Measurements from ENCODE around the gene NEK1. TPM values are rescaled to one million over a fixed set of nuclear protein-coding genes. Genes with fewer than 3 reads are reported as not detected.

The NEK1 gene
- polyA plus RNA-seq, 4 donors, result 2.7 to 8.1 (median 3.6) TPM

DNA sequence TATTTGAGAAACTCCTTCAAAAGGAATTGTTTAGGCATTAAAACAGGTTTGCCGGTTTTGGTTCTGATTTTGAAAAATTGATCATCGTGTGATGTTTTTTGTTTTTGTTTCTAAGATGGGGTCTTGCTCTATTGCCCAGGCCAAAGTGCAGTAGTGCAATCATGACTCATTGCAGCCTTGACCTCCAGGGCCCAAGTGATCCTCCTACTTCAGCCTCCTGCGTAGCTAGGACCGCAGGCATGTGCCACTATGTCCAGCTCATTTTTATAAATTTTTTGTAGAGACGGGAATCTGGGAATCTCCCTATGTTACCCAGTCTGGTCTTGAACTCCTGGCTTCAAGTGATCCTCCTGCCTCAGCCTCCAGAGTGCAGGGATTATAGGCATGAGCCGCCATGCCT is 43.0 kb upstream of the NEK1 start:
- peaks cover 0 to 8% (median 2%) of the 10 kb centered on the region in 3 donors for H3K36me3 ChIP-seq (ENCODE audit: control insufficient read depth in 3 of 3, insufficient read depth in 2 of 3, low read depth in 1 of 3, low read length in 3 of 3)
- H3K9me3 ChIP-seq (ENCODE audit: control insufficient read depth in 2 of 2, insufficient read depth in 1 of 2, low read depth in 1 of 2, low read length in 1 of 2), result no peaks in the 10 kb centered on the region
- DNase-seq, result no peak
- FAIRE-seq, result no peak
- H3K27ac ChIP-seq (ENCODE audit: low read depth in 1 of 3, low read length in 2 of 3), result no peak overlapping the region
- peaks cover 0 to 19% (median 3%) of the 10 kb centered on the region in 3 donors for H3K4me1 ChIP-seq (ENCODE audit: control insufficient read depth in 3 of 3, insufficient read depth in 2 of 3, low read depth in 1 of 3, low read length in 2 of 3)
- H3K27me3 ChIP-seq (ENCODE audit: control insufficient read depth in 3 of 3, insufficient read depth in 3 of 3, low read length in 3 of 3), result no peaks in the 10 kb centered on the region
- 92 to 97% (median 96%) methylated on average over 6 of the region's 6 CpGs for WGBS, 3 donors
- no peak overlapping the region for H3K4me3 ChIP-seq (ENCODE audit: low read depth in 1 of 3, low read length in 3 of 3)

DNA sequence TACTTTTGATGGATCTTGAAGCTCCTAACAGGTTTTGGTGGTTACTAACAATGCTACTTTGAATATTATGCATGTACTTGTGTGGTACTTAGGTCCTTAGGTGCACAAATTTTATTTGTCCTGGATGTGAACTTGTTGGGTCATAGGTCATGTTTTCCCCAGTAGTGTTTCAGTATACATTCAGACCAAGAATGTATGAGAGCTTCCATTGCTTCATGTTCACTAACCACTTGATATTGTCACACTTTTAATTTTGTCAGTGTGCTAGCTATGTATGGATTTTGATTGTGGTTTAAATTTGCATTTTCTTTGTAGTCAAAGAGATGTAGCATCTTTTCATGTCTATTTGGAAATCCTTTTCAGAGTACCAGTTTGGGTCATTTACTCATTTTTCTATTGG is 40.2 kb upstream of the NEK1 start:
- Histone ChIP-seq H3K27ac (ENCODE audit: low read depth in 1 of 3, low read length in 2 of 3) (no peak overlapping the region), H3K36me3 (ENCODE audit: control insufficient read depth in 3 of 3, insufficient read depth in 2 of 3, low read depth in 1 of 3, low read length in 3 of 3) (peaks cover 0 to 8% (median 2%) of the 10 kb centered on the region in 3 donors), H3K9me3 (ENCODE audit: control insufficient read depth in 2 of 2, insufficient read depth in 1 of 2, low read depth in 1 of 2, low read length in 1 of 2) (no peaks in the 10 kb centered on the region), H3K4me3 (ENCODE audit: low read depth in 1 of 3, low read length in 3 of 3) (no peak overlapping the region), H3K27me3 (ENCODE audit: control insufficient read depth in 3 of 3, insufficient read depth in 3 of 3, low read length in 3 of 3) (no peaks in the 10 kb centered on the region), H3K4me1 (ENCODE audit: control insufficient read depth in 3 of 3, insufficient read depth in 2 of 3, low read depth in 1 of 3, low read length in 2 of 3) (peaks cover 3 to 7% (median 3%) of the 10 kb centered on the region in 3 donors)
- FAIRE-seq (no peak), DNase-seq (no peak)

- H3K36me3 ChIP-seq (ENCODE audit: control insufficient read depth in 3 of 3, insufficient read depth in 2 of 3, low read depth in 1 of 3, low read length in 3 of 3), result peaks cover 0 to 6% (median 0%) of the 10 kb centered on the region in 3 donors
- H3K27ac ChIP-seq (ENCODE audit: low read depth in 1 of 3, low read length in 2 of 3), result no peak overlapping the region
- H3K4me3 ChIP-seq (ENCODE audit: low read depth in 1 of 3, low read length in 3 of 3), result no peak overlapping the region
- WGBS, 3 donors, result 18 to 51% (median 36%) methylated on average over 3 of the region's 3 CpGs
- DNase-seq, result peak in 1 of 2 donors; percentile 16
- peak; percentile 23 for FAIRE-seq
- no peaks in the 10 kb centered on the region for H3K9me3 ChIP-seq (ENCODE audit: control insufficient read depth in 2 of 2, insufficient read depth in 1 of 2, low read depth in 1 of 2, low read length in 1 of 2)
- no peaks in the 10 kb centered on the region for H3K27me3 ChIP-seq (ENCODE audit: control insufficient read depth in 3 of 3, insufficient read depth in 3 of 3, low read length in 3 of 3)
- H3K4me1 ChIP-seq (ENCODE audit: control insufficient read depth in 3 of 3, insufficient read depth in 2 of 3, low read depth in 1 of 3, low read length in 2 of 3), result peaks cover 0 to 4% (median 3%) of the 10 kb centered on the region in 3 donors
These were observed 38.0 kb upstream of the NEK1 start for GRCh38 chr4:169650227-169650936.

DNA sequence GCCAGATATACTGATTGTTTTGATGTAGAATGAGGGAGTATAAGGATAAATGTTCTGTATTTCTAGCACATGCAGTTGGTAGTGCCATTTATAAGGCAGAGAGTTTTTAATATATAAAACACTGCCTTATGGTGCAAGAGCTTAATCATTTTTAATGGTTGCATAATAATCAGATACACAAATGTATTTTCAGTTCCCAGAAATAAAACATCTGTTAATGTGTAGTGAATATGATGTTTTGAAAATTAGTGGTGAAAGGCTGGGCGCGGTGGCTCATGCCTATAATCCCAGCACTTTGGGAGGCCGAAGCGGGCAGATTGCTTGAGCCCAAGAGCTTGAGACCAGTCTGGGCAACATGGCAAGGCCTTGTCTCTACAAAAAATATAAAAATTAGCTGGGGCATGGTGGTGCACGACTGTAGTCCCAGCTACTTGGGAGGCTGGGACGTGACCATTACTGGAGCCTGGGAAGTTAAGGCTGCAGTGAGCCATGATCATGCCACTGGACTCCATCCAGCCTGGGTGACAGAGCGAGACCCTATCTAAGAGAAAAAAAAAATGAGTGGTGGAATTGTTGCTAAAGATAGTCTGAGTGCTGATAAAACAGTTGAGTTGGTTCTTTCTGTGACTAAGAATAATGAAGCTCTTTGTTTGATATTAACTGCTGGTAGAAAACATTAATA is 37.3 kb upstream of the NEK1 start:
- no peak overlapping the region for H3K4me3 ChIP-seq (ENCODE audit: low read depth in 1 of 3, low read length in 3 of 3)
- WGBS, 3 donors, result 54 to 81% (median 65%) methylated on average over 7 of the region's 7 CpGs
- H3K27me3 ChIP-seq (ENCODE audit: control insufficient read depth in 3 of 3, insufficient read depth in 3 of 3, low read length in 3 of 3), result no peaks in the 10 kb centered on the region
- H3K27ac ChIP-seq (ENCODE audit: low read depth in 1 of 3, low read length in 2 of 3), result peak overlapping the region in 1 of 3 donors; percentile 49
- DNase-seq (no peak), FAIRE-seq (no peak)
- H3K4me1 ChIP-seq (ENCODE audit: control insufficient read depth in 3 of 3, insufficient read depth in 2 of 3, low read depth in 1 of 3, low read length in 2 of 3), result peaks cover 0 to 4% (median 3%) of the 10 kb centered on the region in 3 donors
- no peaks in the 10 kb centered on the region for H3K9me3 ChIP-seq (ENCODE audit: control insufficient read depth in 2 of 2, insufficient read depth in 1 of 2, low read depth in 1 of 2, low read length in 1 of 2)
- peaks cover 0 to 6% (median 1%) of the 10 kb centered on the region in 3 donors for H3K36me3 ChIP-seq (ENCODE audit: control insufficient read depth in 3 of 3, insufficient read depth in 2 of 3, low read depth in 1 of 3, low read length in 3 of 3)

DNA sequence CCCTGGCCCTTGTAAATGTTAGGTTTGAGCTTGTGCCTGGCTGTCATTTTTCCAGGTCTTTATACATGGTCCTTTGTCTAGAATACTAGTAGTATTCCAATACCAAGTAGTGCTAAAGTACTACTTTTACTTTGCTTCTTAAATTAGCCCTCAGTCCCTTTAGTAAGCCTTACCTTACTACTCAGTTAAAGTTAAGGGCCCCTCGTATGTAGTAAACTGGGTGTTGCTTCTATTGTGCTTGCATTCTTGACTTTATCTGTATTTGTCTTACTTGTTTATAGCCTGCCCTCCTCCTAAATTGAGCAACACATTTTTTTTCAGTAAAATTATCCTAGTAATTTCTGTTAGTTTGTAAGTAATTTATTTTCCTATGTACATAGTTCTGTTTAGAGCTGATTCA is 33.2 kb upstream of the NEK1 start:
- Histone ChIP-seq H3K36me3 (ENCODE audit: control insufficient read depth in 3 of 3, insufficient read depth in 2 of 3, low read depth in 1 of 3, low read length in 3 of 3) (peaks cover 0 to 15% (median 3%) of the 10 kb centered on the region in 3 donors), H3K9me3 (ENCODE audit: control insufficient read depth in 2 of 2, insufficient read depth in 1 of 2, low read depth in 1 of 2, low read length in 1 of 2) (no peaks in the 10 kb centered on the region), H3K4me1 (ENCODE audit: control insufficient read depth in 3 of 3, insufficient read depth in 2 of 3, low read depth in 1 of 3, low read length in 2 of 3) (peaks cover 0 to 4% (median 3%) of the 10 kb centered on the region in 3 donors), H3K27me3 (ENCODE audit: control insufficient read depth in 3 of 3, insufficient read depth in 3 of 3, low read length in 3 of 3) (no peaks in the 10 kb centered on the region), H3K27ac (ENCODE audit: low read depth in 1 of 3, low read length in 2 of 3) (no peak overlapping the region), H3K4me3 (ENCODE audit: low read depth in 1 of 3, low read length in 3 of 3) (no peak overlapping the region)
- no peak for FAIRE-seq
- DNase-seq, result no peak
- WGBS, 3 donors, result 72 to 84% (median 74%) methylated on average over 1 of the region's 1 CpG

- 89 to 93% (median 90%) methylated on average over 7 of the region's 7 CpGs for WGBS, 3 donors
- no peak overlapping the region for H3K4me3 ChIP-seq (ENCODE audit: low read depth in 1 of 3, low read length in 3 of 3)
- peaks cover 0 to 15% (median 3%) of the 10 kb centered on the region in 3 donors for H3K36me3 ChIP-seq (ENCODE audit: control insufficient read depth in 3 of 3, insufficient read depth in 2 of 3, low read depth in 1 of 3, low read length in 3 of 3)
- no peaks in the 10 kb centered on the region for H3K9me3 ChIP-seq (ENCODE audit: control insufficient read depth in 2 of 2, insufficient read depth in 1 of 2, low read depth in 1 of 2, low read length in 1 of 2)
- no peak overlapping the region for H3K27ac ChIP-seq (ENCODE audit: low read depth in 1 of 3, low read length in 2 of 3)
- FAIRE-seq (no peak), DNase-seq (no peak)
- H3K4me1 ChIP-seq (ENCODE audit: control insufficient read depth in 3 of 3, insufficient read depth in 2 of 3, low read depth in 1 of 3, low read length in 2 of 3), result peaks cover 0 to 2% (median 2%) of the 10 kb centered on the region in 3 donors
- H3K27me3 ChIP-seq (ENCODE audit: control insufficient read depth in 3 of 3, insufficient read depth in 3 of 3, low read length in 3 of 3), result no peaks in the 10 kb centered on the region
These were observed 32.4 kb upstream of the NEK1 start for GRCh38 chr4:169644802-169645201.

- H3K36me3 ChIP-seq (ENCODE audit: control insufficient read depth in 3 of 3, insufficient read depth in 2 of 3, low read depth in 1 of 3, low read length in 3 of 3), result peaks cover 0 to 17% (median 5%) of the 10 kb centered on the region in 3 donors
- H3K4me3 ChIP-seq (ENCODE audit: low read depth in 1 of 3, low read length in 3 of 3), result no peak overlapping the region
- no peak for FAIRE-seq
- DNase-seq, result no peak
- no peak overlapping the region for H3K27ac ChIP-seq (ENCODE audit: low read depth in 1 of 3, low read length in 2 of 3)
- H3K9me3 ChIP-seq (ENCODE audit: control insufficient read depth in 2 of 2, insufficient read depth in 1 of 2, low read depth in 1 of 2, low read length in 1 of 2), result no peaks in the 10 kb centered on the region
- no peaks in the 10 kb centered on the region for H3K4me1 ChIP-seq (ENCODE audit: control insufficient read depth in 3 of 3, insufficient read depth in 2 of 3, low read depth in 1 of 3, low read length in 2 of 3)
- no peaks in the 10 kb centered on the region for H3K27me3 ChIP-seq (ENCODE audit: control insufficient read depth in 3 of 3, insufficient read depth in 3 of 3, low read length in 3 of 3)
These were observed 28.0 kb upstream of the NEK1 start for GRCh38 chr4:169640261-169640870.

- peak; percentile 75 for FAIRE-seq
- H3K4me1 ChIP-seq (ENCODE audit: control insufficient read depth in 3 of 3, insufficient read depth in 2 of 3, low read depth in 1 of 3, low read length in 2 of 3), result peaks cover 0 to 5% (median 0%) of the 10 kb centered on the region in 3 donors
- no peaks in the 10 kb centered on the region for H3K27me3 ChIP-seq (ENCODE audit: control insufficient read depth in 3 of 3, insufficient read depth in 3 of 3, low read length in 3 of 3)
- no peaks in the 10 kb centered on the region for H3K9me3 ChIP-seq (ENCODE audit: control insufficient read depth in 2 of 2, insufficient read depth in 1 of 2, low read depth in 1 of 2, low read length in 1 of 2)
- DNase-seq, result peak; percentile 77 to 88
- no peak overlapping the region for H3K4me3 ChIP-seq (ENCODE audit: low read depth in 1 of 3, low read length in 3 of 3)
- peaks cover 0 to 8% (median 1%) of the 10 kb centered on the region in 3 donors for H3K36me3 ChIP-seq (ENCODE audit: control insufficient read depth in 3 of 3, insufficient read depth in 2 of 3, low read depth in 1 of 3, low read length in 3 of 3)
- WGBS, 3 donors, result 14 to 59% (median 26%) methylated on average over 1 of the region's 1 CpG
- H3K27ac ChIP-seq (ENCODE audit: low read depth in 1 of 3, low read length in 2 of 3), result peak overlapping the region in 1 of 3 donors; percentile 2
These were observed 22.6 kb upstream of the NEK1 start for GRCh38 chr4:169634975-169635374.
